Measurements from ENCODE around the gene RPS6KA1.

- TF ChIP-seq KLF13 (CRISPR knock-in tag; IDR thresholded peaks at IDR 0.05) (no peak), THAP8 (CRISPR knock-in tag; IDR thresholded peaks at IDR 0.05; ENCODE audit: borderline replicate concordance) (no peak), SMC3 (IDR thresholded peaks at IDR 0.05; ENCODE audit: low read length) (no peak), ZNF234 (CRISPR knock-in tag; conservative IDR thresholded peaks at IDR 0.05) (no peak), KDM3A (CRISPR knock-in tag; IDR thresholded peaks at IDR 0.05; ENCODE audit: low read depth) (no peak), CTCF (CRISPR knock-in tag; IDR thresholded peaks at IDR 0.05) (no peak), ZNF468 (CRISPR knock-in tag; IDR thresholded peaks at IDR 0.05) (no peak), CBX2 (IDR thresholded peaks at IDR 0.05; ENCODE audit: low read depth, low read length) (no peak), CBX2 (CRISPR knock-in tag; IDR thresholded peaks at IDR 0.05; ENCODE audit: low read depth) (no peak), ZNF263 (CRISPR knock-in tag; IDR thresholded peaks at IDR 0.05) (no peak), ZNF362 (CRISPR knock-in tag; IDR thresholded peaks at IDR 0.05; ENCODE audit: borderline replicate concordance) (no peak), ZNF274 (CRISPR knock-in tag; IDR thresholded peaks at IDR 0.05) (no peak)
- TF ChIP-seq, protein P1, sequence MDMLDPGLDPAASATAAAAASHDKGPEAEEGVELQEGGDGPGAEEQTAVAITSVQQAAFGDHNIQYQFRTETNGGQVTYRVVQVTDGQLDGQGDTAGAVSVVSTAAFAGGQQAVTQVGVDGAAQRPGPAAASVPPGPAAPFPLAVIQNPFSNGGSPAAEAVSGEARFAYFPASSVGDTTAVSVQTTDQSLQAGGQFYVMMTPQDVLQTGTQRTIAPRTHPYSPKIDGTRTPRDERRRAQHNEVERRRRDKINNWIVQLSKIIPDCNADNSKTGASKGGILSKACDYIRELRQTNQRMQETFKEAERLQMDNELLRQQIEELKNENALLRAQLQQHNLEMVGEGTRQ (IDR thresholded peaks at IDR 0.05; ENCODE audit: low read depth, low read length): no peak
- TF ChIP-seq, protein P1 (CRISPR knock-in tag; IDR thresholded peaks at IDR 0.05; ENCODE audit: borderline replicate concordance): no peak
- TF ChIP-seq, protein P2, sequence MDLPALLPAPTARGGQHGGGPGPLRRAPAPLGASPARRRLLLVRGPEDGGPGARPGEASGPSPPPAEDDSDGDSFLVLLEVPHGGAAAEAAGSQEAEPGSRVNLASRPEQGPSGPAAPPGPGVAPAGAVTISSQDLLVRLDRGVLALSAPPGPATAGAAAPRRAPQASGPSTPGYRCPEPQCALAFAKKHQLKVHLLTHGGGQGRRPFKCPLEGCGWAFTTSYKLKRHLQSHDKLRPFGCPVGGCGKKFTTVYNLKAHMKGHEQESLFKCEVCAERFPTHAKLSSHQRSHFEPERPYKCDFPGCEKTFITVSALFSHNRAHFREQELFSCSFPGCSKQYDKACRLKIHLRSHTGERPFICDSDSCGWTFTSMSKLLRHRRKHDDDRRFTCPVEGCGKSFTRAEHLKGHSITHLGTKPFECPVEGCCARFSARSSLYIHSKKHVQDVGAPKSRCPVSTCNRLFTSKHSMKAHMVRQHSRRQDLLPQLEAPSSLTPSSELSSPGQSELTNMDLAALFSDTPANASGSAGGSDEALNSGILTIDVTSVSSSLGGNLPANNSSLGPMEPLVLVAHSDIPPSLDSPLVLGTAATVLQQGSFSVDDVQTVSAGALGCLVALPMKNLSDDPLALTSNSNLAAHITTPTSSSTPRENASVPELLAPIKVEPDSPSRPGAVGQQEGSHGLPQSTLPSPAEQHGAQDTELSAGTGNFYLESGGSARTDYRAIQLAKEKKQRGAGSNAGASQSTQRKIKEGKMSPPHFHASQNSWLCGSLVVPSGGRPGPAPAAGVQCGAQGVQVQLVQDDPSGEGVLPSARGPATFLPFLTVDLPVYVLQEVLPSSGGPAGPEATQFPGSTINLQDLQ (CRISPR knock-in tag; IDR thresholded peaks at IDR 0.05): no peak
Observed at GRCh38 chr1:26542771-26543451, 13.3 kb downstream of the RPS6KA1 start.
